ENCODE measurements around the gene FOXJ1. TPM values are rescaled to one million over a fixed set of nuclear protein-coding genes. Genes with fewer than 3 reads are reported as not detected.

Gene FOXJ1
- total RNA-seq, 1 donor from 2014 or later, result 2.6 TPM

GRCh38 chr17:76103274-76104139, 37.5 kb downstream of the FOXJ1 start, which contains the start of gene EXOC7:
EXOC7 (minus strand) TSS chr17:76103787; CDS start chr17:76103692, 95 bp downstream.
- peak; percentile 19 for TF ChIP-seq CTCF (conservative IDR thresholded peaks at IDR 0.05; ENCODE audit: low read depth, low read length)
- no peak for DNase-seq (ENCODE audit: low read depth)
- H3K4me3 ChIP-seq (ENCODE audit: low read depth, low read length), result peak within 1 kb of the TSS; percentile 97

GRCh38 chr17:76102944-76103273, 38.1 kb downstream of the FOXJ1 start:
- no peak for DNase-seq (ENCODE audit: low read depth)
- no peak for TF ChIP-seq CTCF (conservative IDR thresholded peaks at IDR 0.05; ENCODE audit: low read depth, low read length)
- H3K4me3 ChIP-seq (ENCODE audit: low read depth, low read length), result peak overlapping the region; percentile 97

DNA sequence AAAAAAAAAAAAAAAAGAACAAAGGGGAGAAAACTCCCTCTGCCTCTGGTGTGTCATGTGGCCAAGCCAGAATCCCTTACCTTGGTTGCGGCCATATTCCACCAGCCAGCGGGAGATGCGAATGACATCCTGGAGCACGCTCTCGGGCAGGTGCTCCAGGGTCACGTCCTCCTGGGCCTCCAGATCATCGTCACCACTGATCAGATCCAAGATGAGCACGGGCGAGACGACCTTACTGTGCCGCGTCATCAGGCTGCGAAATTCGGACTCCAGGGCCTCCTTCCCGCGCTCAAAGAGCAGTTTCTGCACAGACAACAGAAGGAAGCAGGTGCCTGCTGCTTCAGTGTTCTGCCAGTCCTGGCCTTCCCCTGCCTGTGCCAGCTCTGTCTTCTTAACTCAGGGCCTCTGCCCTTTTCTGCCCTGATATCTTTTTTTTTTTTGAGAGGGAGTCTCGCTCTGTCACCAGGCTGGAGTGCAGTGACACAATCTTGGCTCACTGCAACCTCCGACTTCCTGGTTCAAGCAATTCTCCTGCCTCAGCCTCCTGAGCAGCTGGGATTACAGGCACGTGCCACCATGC, 43.2 kb downstream of the FOXJ1 start:
- no peak overlapping the region for H3K4me3 ChIP-seq (ENCODE audit: low read depth, low read length)
- no peak for TF ChIP-seq CTCF (conservative IDR thresholded peaks at IDR 0.05; ENCODE audit: low read depth, low read length)
- no peak for DNase-seq (ENCODE audit: low read depth)

- H3K4me3 ChIP-seq (ENCODE audit: low read depth, low read length), result no peak overlapping the region
- TF ChIP-seq CTCF (conservative IDR thresholded peaks at IDR 0.05; ENCODE audit: low read depth, low read length), result no peak
- DNase-seq (ENCODE audit: low read depth), result no peak
Observed at GRCh38 chr17:76095943-76096342, 45.1 kb downstream of the FOXJ1 start.

GRCh38 chr17:76094046-76094445, 47.0 kb downstream of the FOXJ1 start:
- no peak overlapping the region for H3K4me3 ChIP-seq (ENCODE audit: low read depth, low read length)
- DNase-seq (ENCODE audit: low read depth), result no peak
- no peak for TF ChIP-seq CTCF (conservative IDR thresholded peaks at IDR 0.05; ENCODE audit: low read depth, low read length)

DNA sequence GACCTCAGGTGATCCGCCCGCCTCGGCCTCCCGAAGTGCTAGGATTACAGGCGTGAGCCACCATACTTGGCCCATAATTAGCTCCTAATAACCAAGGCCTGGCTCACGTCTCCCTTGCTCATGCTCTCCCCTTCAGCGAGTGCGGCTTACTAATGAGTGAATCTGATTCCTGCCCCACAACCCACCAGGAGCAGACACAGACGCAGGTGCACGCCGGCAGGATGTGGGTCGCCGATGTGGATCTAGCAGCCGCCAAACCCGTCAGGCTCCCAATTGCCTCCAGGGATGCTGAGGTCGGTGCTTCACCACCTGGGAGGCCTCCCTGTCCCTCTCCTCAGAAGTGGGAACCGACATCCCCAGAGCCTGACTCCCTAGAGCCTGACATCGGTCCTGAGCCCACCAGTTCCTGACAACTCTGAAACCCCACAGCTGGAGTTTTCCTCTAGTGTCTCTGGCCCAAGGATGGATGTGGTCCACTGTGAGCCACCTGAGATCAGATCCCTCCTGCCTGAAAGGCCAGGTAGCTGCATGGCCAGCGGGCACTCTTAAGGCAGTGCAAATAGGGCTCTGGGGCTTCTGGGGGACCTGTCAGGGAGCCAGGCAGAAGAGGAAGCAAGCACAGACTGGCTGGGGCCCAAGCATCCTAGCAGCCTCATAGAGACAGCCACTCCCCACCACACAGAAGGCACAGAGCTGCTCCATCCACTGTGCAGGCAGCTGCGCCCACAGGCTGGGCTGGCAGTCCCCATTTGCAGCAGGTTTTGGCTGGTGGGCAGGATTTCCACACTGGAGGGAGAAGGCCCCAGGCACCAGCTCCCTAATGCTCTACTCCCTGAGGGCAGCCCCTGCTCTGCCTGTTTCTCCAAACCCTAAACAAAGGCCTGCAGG, 48.3 kb downstream of the FOXJ1 start:
- no peak for TF ChIP-seq CTCF (conservative IDR thresholded peaks at IDR 0.05; ENCODE audit: low read depth, low read length)
- no peak overlapping the region for H3K4me3 ChIP-seq (ENCODE audit: low read depth, low read length)
- DNase-seq (ENCODE audit: low read depth), result no peak

All from epithelial cell of proximal tubule (primary cell).